HG02642 (cell line): ENCODE results near the gene GGPS1.
"Not testable (repeated sequence)": the region's sequence is repeated elsewhere in the genome, so short reads cannot be mapped to it uniquely, and the experiment has no call there.

Source experiments
- ATAC-seq: cut with Tn5 transposase; IDR thresholded peaks from one replicate; pipeline ENCODE4 v1.9.1; 2021; ENCODE audit warnings: mild to moderate bottlenecking; ENCODE audit not compliant: unreplicated experiment, poor library complexity

The GGPS1 gene

GRCh38 chr1:235302143-235302542 is 26.2 kb upstream of the GGPS1 start:
- no peak for ATAC-seq

GRCh38 chr1:235304549-235305451 is 23.6 kb upstream of the GGPS1 start:
- ATAC-seq: no peak

GRCh38 chr1:235307158-235308124 is 20.9 kb upstream of the GGPS1 start:
- ATAC-seq: no peak

- not testable (repeated sequence) for ATAC-seq
Observed at GRCh38 chr1:235309206-235309605, 19.2 kb upstream of the GGPS1 start.

- ATAC-seq: no peak
Observed at GRCh38 chr1:235313262-235313661, 15.1 kb upstream of the GGPS1 start.

- ATAC-seq: no peak
Observed at GRCh38 chr1:235313931-235314678, 14.3 kb upstream of the GGPS1 start.

GRCh38 chr1:235315173-235315572 is 13.2 kb upstream of the GGPS1 start:
- no peak for ATAC-seq

- ATAC-seq: no peak
Observed at GRCh38 chr1:235315735-235316134, 12.6 kb upstream of the GGPS1 start.

- ATAC-seq: no peak
Observed at GRCh38 chr1:235317168-235317567, 11.2 kb upstream of the GGPS1 start.

GRCh38 chr1:235319255-235319654 is 9.1 kb upstream of the GGPS1 start:
- ATAC-seq: no peak

- no peak for ATAC-seq
Observed at GRCh38 chr1:235320521-235321179, 7.7 kb upstream of the GGPS1 start.

- ATAC-seq: no peak
Observed at GRCh38 chr1:235324296-235324695, 4.1 kb upstream of the GGPS1 start.

- ATAC-seq: no peak
Observed at GRCh38 chr1:235325139-235325538, 3.2 kb upstream of the GGPS1 start.

GRCh38 chr1:235325854-235326253 is 2.5 kb upstream of the GGPS1 start:
- ATAC-seq: no peak

GRCh38 chr1:235326719-235327558 is 1.4 kb upstream of the GGPS1 start:
- ATAC-seq: peak; percentile 16

- ATAC-seq: peak; percentile 18
Observed at GRCh38 chr1:235327559-235328270, 655 bp upstream of the GGPS1 start, which contains the start of gene ARID4B. Gene ARID4B (minus strand): TSS chr1:235328179. CDS start chr1:235326919, 1,260 bp downstream.

GRCh38 chr1:235329139-235329902 is 951 bp downstream of the GGPS1 start:
- peak; percentile 25 for ATAC-seq
